Measurements from ENCODE around the gene RFFL. TPM values are rescaled to one million over a fixed set of nuclear protein-coding genes. Genes with fewer than 3 reads are reported as not detected.

Gene RFFL
- total and polyA plus RNA-seq, 9 of the 15 experiments (the other 6 are each of a cell fraction or from before 2014, with no cell fraction given): 3.4 to 18.1 (median 12.8) TPM

DNA sequence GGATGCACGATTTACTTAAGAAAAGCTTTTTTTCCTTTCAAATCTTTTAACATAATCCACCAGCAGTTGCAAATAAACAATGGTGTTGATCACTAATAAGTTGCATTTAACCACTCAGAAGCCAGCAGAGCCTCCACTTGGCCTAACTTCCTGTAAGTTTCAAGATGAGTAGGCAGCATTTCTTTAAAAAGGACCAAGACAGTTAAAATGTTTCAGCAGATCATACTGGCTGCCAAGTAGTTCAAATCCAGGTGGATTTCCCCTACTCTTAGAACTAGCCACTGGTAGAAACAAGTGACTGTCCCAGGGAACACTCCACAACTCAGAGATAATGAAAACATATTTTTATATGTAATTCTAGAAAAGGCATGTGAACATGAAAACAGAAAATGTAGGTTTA lies 17.0 kb upstream of the RFFL start (continued):
- TF ChIP-seq FOXM1 (IDR thresholded peaks at IDR 0.05; ENCODE audit: low read depth): no peak
- no peak for TF ChIP-seq FOXM1 (CRISPR knock-in tag; IDR thresholded peaks at IDR 0.05; ENCODE audit: low read depth)
- no peak for TF ChIP-seq FOXA3 (CRISPR knock-in tag; conservative IDR thresholded peaks at IDR 0.05 in 1 of 2, IDR thresholded peaks at IDR 0.05 in 1 of 2)
- no peak for TF ChIP-seq ZNF143 (CRISPR knock-in tag; IDR thresholded peaks at IDR 0.05)
- no peak for TF ChIP-seq ZNF717 (CRISPR knock-in tag; IDR thresholded peaks at IDR 0.05)
- no peak for TF ChIP-seq U2AF2 (optimal IDR thresholded peaks at IDR 0.05; ENCODE audit: low read depth, low read length)
- TF ChIP-seq, protein P1, sequence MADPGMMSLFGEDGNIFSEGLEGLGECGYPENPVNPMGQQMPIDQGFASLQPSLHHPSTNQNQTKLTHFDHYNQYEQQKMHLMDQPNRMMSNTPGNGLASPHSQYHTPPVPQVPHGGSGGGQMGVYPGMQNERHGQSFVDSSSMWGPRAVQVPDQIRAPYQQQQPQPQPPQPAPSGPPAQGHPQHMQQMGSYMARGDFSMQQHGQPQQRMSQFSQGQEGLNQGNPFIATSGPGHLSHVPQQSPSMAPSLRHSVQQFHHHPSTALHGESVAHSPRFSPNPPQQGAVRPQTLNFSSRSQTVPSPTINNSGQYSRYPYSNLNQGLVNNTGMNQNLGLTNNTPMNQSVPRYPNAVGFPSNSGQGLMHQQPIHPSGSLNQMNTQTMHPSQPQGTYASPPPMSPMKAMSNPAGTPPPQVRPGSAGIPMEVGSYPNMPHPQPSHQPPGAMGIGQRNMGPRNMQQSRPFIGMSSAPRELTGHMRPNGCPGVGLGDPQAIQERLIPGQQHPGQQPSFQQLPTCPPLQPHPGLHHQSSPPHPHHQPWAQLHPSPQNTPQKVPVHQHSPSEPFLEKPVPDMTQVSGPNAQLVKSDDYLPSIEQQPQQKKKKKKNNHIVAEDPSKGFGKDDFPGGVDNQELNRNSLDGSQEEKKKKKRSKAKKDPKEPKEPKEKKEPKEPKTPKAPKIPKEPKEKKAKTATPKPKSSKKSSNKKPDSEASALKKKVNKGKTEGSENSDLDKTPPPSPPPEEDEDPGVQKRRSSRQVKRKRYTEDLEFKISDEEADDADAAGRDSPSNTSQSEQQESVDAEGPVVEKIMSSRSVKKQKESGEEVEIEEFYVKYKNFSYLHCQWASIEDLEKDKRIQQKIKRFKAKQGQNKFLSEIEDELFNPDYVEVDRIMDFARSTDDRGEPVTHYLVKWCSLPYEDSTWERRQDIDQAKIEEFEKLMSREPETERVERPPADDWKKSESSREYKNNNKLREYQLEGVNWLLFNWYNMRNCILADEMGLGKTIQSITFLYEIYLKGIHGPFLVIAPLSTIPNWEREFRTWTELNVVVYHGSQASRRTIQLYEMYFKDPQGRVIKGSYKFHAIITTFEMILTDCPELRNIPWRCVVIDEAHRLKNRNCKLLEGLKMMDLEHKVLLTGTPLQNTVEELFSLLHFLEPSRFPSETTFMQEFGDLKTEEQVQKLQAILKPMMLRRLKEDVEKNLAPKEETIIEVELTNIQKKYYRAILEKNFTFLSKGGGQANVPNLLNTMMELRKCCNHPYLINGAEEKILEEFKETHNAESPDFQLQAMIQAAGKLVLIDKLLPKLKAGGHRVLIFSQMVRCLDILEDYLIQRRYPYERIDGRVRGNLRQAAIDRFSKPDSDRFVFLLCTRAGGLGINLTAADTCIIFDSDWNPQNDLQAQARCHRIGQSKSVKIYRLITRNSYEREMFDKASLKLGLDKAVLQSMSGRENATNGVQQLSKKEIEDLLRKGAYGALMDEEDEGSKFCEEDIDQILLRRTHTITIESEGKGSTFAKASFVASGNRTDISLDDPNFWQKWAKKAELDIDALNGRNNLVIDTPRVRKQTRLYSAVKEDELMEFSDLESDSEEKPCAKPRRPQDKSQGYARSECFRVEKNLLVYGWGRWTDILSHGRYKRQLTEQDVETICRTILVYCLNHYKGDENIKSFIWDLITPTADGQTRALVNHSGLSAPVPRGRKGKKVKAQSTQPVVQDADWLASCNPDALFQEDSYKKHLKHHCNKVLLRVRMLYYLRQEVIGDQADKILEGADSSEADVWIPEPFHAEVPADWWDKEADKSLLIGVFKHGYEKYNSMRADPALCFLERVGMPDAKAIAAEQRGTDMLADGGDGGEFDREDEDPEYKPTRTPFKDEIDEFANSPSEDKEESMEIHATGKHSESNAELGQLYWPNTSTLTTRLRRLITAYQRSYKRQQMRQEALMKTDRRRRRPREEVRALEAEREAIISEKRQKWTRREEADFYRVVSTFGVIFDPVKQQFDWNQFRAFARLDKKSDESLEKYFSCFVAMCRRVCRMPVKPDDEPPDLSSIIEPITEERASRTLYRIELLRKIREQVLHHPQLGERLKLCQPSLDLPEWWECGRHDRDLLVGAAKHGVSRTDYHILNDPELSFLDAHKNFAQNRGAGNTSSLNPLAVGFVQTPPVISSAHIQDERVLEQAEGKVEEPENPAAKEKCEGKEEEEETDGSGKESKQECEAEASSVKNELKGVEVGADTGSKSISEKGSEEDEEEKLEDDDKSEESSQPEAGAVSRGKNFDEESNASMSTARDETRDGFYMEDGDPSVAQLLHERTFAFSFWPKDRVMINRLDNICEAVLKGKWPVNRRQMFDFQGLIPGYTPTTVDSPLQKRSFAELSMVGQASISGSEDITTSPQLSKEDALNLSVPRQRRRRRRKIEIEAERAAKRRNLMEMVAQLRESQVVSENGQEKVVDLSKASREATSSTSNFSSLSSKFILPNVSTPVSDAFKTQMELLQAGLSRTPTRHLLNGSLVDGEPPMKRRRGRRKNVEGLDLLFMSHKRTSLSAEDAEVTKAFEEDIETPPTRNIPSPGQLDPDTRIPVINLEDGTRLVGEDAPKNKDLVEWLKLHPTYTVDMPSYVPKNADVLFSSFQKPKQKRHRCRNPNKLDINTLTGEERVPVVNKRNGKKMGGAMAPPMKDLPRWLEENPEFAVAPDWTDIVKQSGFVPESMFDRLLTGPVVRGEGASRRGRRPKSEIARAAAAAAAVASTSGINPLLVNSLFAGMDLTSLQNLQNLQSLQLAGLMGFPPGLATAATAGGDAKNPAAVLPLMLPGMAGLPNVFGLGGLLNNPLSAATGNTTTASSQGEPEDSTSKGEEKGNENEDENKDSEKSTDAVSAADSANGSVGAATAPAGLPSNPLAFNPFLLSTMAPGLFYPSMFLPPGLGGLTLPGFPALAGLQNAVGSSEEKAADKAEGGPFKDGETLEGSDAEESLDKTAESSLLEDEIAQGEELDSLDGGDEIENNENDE (IDR thresholded peaks at IDR 0.05; ENCODE audit: low read depth, low read length): no peak
- TF ChIP-seq PHTF2 (CRISPR knock-in tag; IDR thresholded peaks at IDR 0.05): no peak
- no peak for TF ChIP-seq LEF1 (IDR thresholded peaks at IDR 0.05)
- TF ChIP-seq ATF1 (CRISPR knock-in tag; IDR thresholded peaks at IDR 0.05): no peak
- TF ChIP-seq ATF1 (tag; IDR thresholded peaks at IDR 0.05): no peak
- no peak for TF ChIP-seq ZNF212 (CRISPR knock-in tag; IDR thresholded peaks at IDR 0.05)
- no peak for TF ChIP-seq MIER1 (IDR thresholded peaks at IDR 0.05; ENCODE audit: low read depth)
- TF ChIP-seq, protein P2, sequence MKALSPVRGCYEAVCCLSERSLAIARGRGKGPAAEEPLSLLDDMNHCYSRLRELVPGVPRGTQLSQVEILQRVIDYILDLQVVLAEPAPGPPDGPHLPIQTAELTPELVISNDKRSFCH (CRISPR knock-in tag; IDR thresholded peaks at IDR 0.05): no peak
- TF ChIP-seq, protein P2 (tag; IDR thresholded peaks at IDR 0.05): no peak
- TF ChIP-seq ZNF384 (IDR thresholded peaks at IDR 0.05; ENCODE audit: low read depth, low read length): no peak
- no peak for TF ChIP-seq JUN (IDR thresholded peaks at IDR 0.05; ENCODE audit: borderline replicate concordance, low read depth, low read length)
- no peak for TF ChIP-seq JUN (CRISPR knock-in tag; IDR thresholded peaks at IDR 0.05; ENCODE audit: borderline replicate concordance)
- TF ChIP-seq ZFX (CRISPR knock-in tag; IDR thresholded peaks at IDR 0.05): no peak

Data from K562 (cell line).